ENCODE data around the gene SNRNP200. TPM values are rescaled to one million over a fixed set of nuclear protein-coding genes. Genes with fewer than 3 reads are reported as not detected.

SNRNP200 gene
- total RNA-seq, 1 donor from 2014 or later = 208 TPM

DNA sequence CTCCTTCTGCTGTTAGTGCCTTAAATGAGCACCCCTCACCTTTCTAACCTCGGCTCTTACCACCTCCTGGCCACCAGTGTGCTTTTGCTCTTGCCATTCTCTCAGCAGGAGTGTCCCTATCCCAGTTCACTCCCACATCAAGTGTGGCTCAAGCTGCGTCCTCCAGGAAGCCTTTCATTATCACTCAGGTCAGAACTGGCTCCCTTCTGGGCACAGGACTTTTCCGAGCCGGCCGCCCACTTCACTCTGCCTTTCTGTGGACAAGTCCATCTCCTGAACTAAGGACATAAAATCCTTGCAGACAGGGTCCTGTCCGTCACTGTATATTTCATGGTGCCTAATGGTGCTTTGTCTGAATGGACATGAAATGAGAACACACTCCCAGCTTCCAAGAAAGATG lies 55.2 kb downstream of the SNRNP200 start:
- no peak for DNase-seq
- TF ChIP-seq, protein P1, sequence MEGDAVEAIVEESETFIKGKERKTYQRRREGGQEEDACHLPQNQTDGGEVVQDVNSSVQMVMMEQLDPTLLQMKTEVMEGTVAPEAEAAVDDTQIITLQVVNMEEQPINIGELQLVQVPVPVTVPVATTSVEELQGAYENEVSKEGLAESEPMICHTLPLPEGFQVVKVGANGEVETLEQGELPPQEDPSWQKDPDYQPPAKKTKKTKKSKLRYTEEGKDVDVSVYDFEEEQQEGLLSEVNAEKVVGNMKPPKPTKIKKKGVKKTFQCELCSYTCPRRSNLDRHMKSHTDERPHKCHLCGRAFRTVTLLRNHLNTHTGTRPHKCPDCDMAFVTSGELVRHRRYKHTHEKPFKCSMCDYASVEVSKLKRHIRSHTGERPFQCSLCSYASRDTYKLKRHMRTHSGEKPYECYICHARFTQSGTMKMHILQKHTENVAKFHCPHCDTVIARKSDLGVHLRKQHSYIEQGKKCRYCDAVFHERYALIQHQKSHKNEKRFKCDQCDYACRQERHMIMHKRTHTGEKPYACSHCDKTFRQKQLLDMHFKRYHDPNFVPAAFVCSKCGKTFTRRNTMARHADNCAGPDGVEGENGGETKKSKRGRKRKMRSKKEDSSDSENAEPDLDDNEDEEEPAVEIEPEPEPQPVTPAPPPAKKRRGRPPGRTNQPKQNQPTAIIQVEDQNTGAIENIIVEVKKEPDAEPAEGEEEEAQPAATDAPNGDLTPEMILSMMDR (IDR thresholded peaks at IDR 0.05) = no peak
- ChIA-PET POLR2A (interaction anchor here (1.2 kb wide), 2 partner anchors 8 to 16 kb away, joined by 3 to 5 read pairs; no protein-coding TSS in a partner anchor), CTCF (interaction anchor here (0.7 kb wide), 1 partner anchor 17 kb away, joined by 3 read pairs; no protein-coding TSS in a partner anchor)
- Mint-ChIP-seq H3K27ac (no peak overlapping the region), H3K27me3 (no peaks in the 10 kb centered on the region), H3K36me3 (ENCODE audit: low read depth) (peaks cover 55% of the 10 kb centered on the region), H3K9me3 (no peaks in the 10 kb centered on the region), H3K4me1 (peaks cover 29% of the 10 kb centered on the region), H3K4me3 (no peak overlapping the region)
- no peak for ATAC-seq (ENCODE audit: low read depth)
- intact Hi-C loops (cut with micrococcal nuclease) = no loop called here

DNA sequence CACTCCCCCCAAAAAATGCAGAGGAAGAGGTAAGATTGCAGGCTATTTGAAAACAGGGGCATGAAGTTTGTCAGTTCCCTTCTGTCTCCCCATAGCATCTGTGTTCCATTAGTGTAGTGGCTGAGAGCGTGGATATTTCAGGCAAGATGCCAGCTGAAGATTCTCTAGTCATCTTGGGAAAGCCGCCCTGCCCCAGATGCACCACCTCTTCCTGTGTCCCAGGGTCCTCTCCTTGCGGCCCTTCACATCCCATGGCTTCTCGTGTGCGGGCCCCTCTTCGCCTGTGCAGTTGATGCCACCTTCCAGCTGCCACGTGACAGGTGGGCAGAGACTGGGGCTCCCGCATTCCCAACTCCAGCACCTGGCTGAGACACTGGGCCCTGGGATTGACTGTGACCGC lies 55.7 kb downstream of the SNRNP200 start:
- Mint-ChIP-seq H3K27me3 (no peaks in the 10 kb centered on the region), H3K9me3 (no peaks in the 10 kb centered on the region), H3K27ac (no peak overlapping the region), H3K4me3 (no peak overlapping the region), H3K36me3 (ENCODE audit: low read depth) (peaks cover 49% of the 10 kb centered on the region), H3K4me1 (peaks cover 27% of the 10 kb centered on the region)
- POLR2A ChIA-PET = no interaction called here
- DNase-seq (no peak), ATAC-seq (ENCODE audit: low read depth) (no peak)
- TF ChIP-seq, protein P1 (IDR thresholded peaks at IDR 0.05) = no peak
- intact Hi-C loops (cut with micrococcal nuclease) = no loop called here
- CTCF ChIA-PET = no interaction called here

DNA sequence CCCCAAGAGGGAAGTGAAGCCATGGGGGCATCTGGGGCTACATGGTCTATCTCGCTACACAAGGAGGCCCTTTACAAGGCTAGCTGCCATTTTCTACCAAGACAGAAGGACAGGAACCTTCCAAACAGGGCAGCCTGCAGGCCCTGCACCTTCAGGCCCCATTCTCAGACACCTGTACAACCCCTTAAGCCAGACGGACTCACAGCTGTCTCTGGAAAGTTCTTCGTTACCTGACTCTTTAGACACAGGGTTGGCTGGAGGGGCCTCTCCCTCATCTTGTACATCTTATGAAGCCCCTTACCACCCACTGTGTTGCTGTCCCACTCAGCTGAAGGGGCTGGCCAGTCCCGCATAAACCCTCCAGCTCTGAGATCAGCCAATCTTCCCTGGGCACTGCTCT lies 56.7 kb downstream of the SNRNP200 start:
- ChIA-PET CTCF (no interaction called here), POLR2A (interaction anchor here (0.9 to 1.3 kb wide), 2 partner anchors 10 to 47 kb away, joined by 3 to 4 read pairs; no protein-coding TSS in a partner anchor)
- H3K9me3 Mint-ChIP-seq = no peaks in the 10 kb centered on the region
- H3K27me3 Mint-ChIP-seq = no peaks in the 10 kb centered on the region
- peak overlapping the region; percentile 30 for H3K27ac Mint-ChIP-seq
- TF ChIP-seq, protein P1 (IDR thresholded peaks at IDR 0.05) = no peak
- no peak for DNase-seq
- no peak for ATAC-seq (ENCODE audit: low read depth)
- H3K4me1 Mint-ChIP-seq = peaks cover 28% of the 10 kb centered on the region
- no peak overlapping the region for H3K4me3 Mint-ChIP-seq
- intact Hi-C loops (cut with micrococcal nuclease) = no loop called here
- H3K36me3 Mint-ChIP-seq (ENCODE audit: low read depth) = peaks cover 39% of the 10 kb centered on the region

DNA sequence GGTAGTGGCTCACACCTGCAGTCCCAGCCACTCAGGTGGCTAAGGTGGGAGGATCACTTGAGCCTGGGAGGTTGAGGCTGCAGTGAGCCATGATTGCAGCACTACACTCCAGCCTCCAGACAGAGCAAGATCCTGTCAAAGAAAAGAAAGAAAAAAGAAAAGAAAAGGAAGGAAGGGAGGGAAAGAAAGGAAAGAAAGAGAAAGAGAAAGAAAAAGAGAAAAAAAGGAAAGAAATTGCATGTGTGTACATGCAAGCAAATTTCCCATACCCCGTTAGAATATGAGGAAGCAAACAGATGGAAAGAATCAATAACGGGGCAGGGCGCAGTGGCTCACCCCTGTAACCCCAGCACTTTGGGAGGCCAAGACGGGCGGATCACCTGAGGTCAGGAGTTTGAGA lies 57.5 kb downstream of the SNRNP200 start:
- no peaks in the 10 kb centered on the region for H3K9me3 Mint-ChIP-seq
- no peak for DNase-seq
- POLR2A ChIA-PET = interaction anchor here (0.9 to 1.3 kb wide), 2 partner anchors 11 to 46 kb away, joined by 3 to 4 read pairs; no protein-coding TSS in a partner anchor
- peaks cover 32% of the 10 kb centered on the region for H3K36me3 Mint-ChIP-seq (ENCODE audit: low read depth)
- TF ChIP-seq, protein P1 (IDR thresholded peaks at IDR 0.05) = no peak
- peaks cover 32% of the 10 kb centered on the region for H3K4me1 Mint-ChIP-seq
- no peaks in the 10 kb centered on the region for H3K27me3 Mint-ChIP-seq
- no peak overlapping the region for H3K27ac Mint-ChIP-seq
- no peak overlapping the region for H3K4me3 Mint-ChIP-seq
- CTCF ChIA-PET = no interaction called here
- intact Hi-C loops (cut with micrococcal nuclease) = no loop called here
- ATAC-seq (ENCODE audit: low read depth) = no peak

DNA sequence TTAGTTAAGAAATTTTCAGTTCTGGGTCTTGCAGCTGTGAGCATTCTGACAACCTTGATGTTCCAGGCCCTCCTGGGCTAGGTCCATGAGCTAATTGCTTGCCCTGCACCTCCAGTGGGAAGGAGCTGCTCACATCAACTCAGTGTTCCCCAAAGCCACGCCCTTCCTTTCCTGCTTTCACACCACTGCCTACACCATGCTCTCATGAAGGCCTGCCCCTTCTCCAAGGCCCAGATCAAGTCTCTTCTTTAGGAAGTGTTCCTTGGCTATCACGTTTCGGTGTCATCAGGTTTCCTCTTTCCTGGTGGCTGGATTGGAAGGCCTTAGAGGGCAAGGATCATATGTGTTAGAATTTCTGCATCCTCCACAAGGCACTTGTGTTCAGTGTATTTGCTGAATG lies 58.3 kb downstream of the SNRNP200 start:
- CTCF ChIA-PET = interaction anchor here (0.9 to 2.0 kb wide), 3 partner anchors 13 to 18 kb away, joined by 3 to 10 read pairs (median 3); no protein-coding TSS in a partner anchor
- ATAC-seq (ENCODE audit: low read depth) (no peak), DNase-seq (no peak)
- POLR2A ChIA-PET = interaction anchor here (1.2 kb wide), 1 partner anchor 10 kb away, joined by 5 read pairs; no protein-coding TSS in a partner anchor
- TF ChIP-seq, protein P1 (IDR thresholded peaks at IDR 0.05) = no peak
- H3K9me3 Mint-ChIP-seq = no peaks in the 10 kb centered on the region
- H3K27me3 Mint-ChIP-seq = no peaks in the 10 kb centered on the region
- intact Hi-C loops (cut with micrococcal nuclease) = no loop called here
- peaks cover 23% of the 10 kb centered on the region for H3K36me3 Mint-ChIP-seq (ENCODE audit: low read depth)
- no peak overlapping the region for H3K27ac Mint-ChIP-seq
- H3K4me1 Mint-ChIP-seq = peaks cover 41% of the 10 kb centered on the region
- H3K4me3 Mint-ChIP-seq = no peak overlapping the region

Measured in activated B cell treated with CpG ODN at 0.5 μM for 24 hours (primary cell).